CD4-positive, alpha-beta T cell treated with Interleukin-6 for 4 hours (primary cell): ENCODE data around the gene DDX17.
A peak's percentile ranks its signal among the peaks of the same experiment; 100 is the strongest.
"Not testable (repeated sequence)": the region's sequence is repeated elsewhere in the genome, so short reads cannot be mapped to it uniquely, and the experiment has no call there.

ENCODE experiments used
- DNase-seq: peaks from one replicate; pipeline ENCODE4 v3.0.0-alpha.2; 2020; ENCODE audit warnings: mixed read lengths

DDX17 gene

DNA sequence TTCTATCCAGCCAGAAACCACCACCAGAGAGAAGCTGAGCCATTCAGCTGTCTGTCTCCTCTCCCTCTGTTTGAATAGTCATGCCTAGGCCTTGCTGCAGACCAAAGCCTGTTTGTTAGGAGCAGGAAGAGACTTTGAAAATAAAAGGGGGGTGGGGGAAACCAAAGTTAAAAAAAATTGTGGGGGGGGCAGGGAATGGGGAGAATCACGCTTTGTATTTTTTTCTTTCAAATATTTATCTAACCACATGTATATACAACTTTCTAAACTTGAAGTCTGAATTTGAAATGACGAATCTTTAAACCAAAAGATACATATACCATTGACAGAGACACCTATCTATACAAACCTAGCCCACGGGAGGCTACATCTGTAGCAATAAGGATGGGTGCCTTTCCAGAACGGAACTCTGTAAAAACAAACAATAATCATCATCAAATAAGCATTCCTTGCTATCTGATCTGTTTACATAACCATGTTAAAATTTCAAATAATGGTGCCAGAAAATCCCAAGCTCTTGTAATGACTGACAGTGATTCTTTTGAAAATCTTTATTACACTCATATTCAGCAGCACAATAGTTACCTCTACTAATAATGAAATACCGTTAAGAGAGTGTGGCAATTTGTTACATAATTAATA is 14.3 kb downstream of the DDX17 start:
- no peak for DNase-seq

GRCh38 chr22:38490915-38491314 is 15.2 kb downstream of the DDX17 start:
- no peak for DNase-seq

DNA sequence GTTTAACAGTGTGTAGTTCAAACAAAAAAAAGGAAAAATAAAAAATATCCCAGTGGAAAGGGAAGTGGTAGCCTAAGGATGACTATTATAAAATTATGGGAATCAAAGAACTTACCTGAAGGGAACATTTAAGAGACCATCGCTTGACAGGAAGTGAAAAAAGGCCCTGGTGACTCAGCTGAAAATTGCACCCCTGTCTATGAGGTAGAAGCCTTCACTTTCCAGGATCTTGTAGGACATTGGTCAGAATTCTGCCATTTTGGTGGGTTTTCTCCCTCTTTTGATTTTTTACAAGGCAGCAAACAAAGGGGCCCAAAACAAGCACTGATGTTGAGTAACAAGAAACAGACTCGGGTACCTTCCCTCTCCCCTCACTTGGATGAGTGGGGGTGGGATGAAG is 15.6 kb downstream of the DDX17 start:
- DNase-seq: no peak

- no peak for DNase-seq
Measured at GRCh38 chr22:38489561-38490145, 16.5 kb downstream of the DDX17 start.

DNA sequence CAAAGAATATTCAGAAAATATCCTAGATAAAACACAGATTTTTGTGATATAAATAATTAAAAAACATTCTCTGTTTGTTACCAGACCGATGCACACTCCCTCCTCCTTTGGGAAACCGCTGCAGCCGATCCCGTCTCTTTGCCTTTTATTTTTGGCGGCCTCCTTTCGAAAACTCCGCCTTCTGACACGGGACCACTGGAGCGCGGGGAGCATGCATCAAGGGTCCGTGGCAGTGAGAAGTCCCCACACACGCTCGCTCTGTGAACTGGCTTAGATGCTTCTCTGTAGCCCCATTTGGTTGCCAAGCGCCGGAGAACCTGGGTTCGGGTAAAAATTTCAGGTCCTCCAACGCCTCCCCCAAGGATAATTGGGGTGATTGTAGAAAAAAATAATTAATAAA is 17.0 kb downstream of the DDX17 start:
- DNase-seq: no peak

DNA sequence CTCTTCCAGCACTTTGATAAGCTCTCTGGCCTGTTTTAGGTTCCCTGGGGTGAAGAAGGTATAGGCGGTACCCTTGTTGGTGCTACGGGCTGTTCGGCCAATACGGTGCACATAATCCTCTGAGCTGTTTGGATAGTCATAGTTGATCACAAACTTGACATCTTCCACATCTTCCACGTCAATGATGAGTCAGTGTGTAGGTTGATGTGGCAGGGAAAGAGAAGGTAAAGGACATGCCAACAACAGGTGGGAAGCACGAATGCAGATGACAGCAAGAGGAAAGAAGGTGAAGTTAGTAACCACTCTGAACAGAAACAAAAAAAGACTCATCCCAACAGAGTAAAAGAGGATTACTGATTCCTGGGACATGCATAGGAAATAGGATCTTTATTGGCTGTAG is 18.2 kb downstream of the DDX17 start:
- DNase-seq: no peak

- no peak for DNase-seq
Measured at GRCh38 chr22:38485783-38486182, 20.3 kb downstream of the DDX17 start.

- DNase-seq: no peak
Measured at GRCh38 chr22:38484244-38484643, 21.9 kb downstream of the DDX17 start.

- no peak for DNase-seq
Measured at GRCh38 chr22:38482662-38483308, 23.3 kb downstream of the DDX17 start.

GRCh38 chr22:38481871-38482332 is 24.2 kb downstream of the DDX17 start:
- DNase-seq: no peak

DNA sequence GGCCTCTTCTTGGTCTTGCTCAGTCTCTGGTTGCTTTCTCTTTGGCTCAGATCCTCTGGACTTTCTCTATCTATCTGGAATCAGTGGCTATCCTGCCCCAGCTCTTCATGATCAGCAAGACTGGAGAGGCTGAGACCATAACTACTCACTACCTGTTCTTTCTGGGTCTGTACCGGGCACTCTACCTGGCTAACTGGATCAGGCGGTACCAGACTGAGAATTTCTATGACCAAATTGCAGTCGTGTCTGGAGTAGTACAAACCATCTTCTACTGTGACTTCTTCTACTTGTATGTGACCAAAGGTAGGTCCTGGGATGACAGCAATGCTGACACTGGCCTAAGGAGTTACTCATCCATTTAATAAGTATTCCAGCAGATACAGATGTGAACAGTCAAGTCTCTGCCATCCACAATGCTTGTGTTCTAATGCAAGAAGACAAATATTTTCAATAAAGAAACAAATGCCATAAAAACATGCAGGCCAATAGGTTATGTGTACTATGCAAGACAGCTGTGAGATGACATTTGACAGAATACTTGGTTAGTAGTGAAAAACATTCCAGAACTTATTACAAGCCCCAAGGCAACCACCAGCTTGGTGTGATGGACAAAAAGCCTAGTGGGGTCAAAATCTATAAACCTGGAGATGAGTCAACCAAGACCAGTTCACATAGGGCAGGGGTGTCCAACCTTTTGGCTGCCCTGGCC is 24.8 kb downstream of the DDX17 start:
- DNase-seq: no peak

- DNase-seq: no peak
Measured at GRCh38 chr22:38479096-38479837, 26.8 kb downstream of the DDX17 start.

- DNase-seq: no peak
Measured at GRCh38 chr22:38477585-38477984, 28.5 kb downstream of the DDX17 start.

DNA sequence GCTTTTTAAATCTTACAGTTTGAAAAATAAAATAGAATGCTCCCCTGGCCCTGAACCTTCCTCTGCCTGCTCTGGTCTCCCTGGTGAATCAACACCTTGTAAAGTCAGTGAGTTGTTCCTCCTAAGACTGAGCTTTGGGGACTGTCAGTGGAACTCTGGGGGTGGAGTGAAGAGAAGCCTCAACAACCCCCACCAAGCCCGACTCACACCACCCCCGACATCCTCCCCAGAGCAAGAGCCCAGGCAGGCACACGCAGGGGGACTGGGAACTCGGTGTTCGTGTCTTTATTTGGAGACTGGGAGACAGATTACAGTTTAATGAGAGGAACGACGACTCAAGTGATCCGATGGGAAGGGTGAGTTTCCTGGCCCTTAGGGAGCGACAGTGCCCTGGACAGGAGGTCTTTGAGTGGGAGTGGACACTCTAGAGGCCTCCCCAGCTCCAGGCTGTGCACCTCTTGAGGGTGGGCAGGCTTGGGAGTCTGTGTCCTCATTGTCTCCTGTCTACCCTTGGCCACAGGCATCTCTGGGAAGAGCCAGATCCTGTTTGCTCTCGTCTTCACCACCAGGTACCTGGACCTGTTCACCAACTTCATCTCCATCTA is 32.0 kb downstream of the DDX17 start:
- no peak for DNase-seq

DNA sequence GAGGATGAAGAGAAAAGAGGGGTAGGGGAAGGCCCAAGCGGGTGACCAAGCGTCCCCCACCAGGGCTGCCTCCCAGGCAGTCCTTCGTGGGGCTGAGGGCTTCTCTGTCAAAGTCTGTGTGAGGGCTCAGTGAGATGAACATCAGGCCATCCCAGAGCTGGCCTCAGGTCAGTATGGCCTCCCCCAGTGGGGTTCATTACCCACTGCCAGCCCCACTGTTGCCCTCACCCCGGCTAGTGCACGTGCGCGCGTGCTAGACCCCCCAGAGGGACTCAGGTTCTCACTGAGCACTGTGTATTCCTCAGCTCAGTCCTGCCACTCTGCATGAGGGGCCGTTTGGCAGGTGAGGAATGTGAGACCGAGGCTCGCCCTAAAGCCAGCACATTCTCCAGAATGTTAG is 34.9 kb downstream of the DDX17 start:
- no peak for DNase-seq

DNA sequence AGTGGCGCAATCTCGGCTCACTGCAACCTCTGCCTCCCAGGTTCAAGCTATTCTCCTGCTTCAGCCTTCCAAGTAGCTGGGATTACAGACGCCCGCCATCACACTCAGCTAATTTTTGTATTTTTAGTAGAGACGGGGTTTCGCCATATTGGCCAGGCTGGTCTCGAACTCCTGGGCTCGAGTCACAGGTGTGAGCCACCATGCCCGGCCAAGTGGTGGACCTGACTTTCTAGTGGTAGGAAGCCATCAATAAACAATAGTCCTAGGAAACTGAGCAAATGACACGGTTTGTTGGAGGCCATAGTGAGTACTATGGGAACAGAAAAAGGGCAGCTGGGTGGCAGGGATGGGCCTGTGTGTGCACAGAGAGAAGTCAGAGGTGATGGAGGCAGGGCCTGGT is 35.9 kb downstream of the DDX17 start:
- not testable (repeated sequence) for DNase-seq

DNA sequence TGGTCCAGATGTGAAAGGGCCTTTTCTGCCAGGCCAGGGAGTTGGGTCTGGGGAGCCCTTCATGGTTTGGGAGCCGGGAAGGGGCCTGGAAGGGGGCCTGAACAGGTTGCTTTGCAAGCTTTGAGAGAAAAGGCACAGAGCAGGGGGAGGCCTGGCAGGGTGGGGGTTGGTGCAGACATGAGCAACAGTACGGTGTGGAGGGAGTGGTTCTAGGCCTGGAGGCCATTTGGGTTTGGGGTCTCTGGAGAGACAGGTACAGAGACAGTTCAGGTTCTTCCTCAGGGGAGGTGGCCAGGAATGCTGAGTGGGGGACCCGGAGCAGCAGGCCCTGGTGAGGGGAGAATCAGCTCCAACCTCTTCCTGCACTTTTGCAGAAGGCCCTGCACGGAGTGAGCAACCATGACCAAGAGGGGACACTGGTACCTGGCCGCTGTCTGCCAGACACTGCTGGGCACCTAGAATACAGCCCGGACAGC is 36.8 kb downstream of the DDX17 start:
- DNase-seq: no peak

- no peak for DNase-seq
Measured at GRCh38 chr22:38468443-38469305, 37.4 kb downstream of the DDX17 start.

- DNase-seq: peak; percentile 59
Measured at GRCh38 chr22:38467904-38468442, 38.1 kb downstream of the DDX17 start, which contains the start of gene KDELR3. KDELR3 (plus strand) TSS chr22:38468096; CDS start chr22:38468234, 138 bp downstream.

- DNase-seq: no peak
Measured at GRCh38 chr22:38467438-38467903, 38.6 kb downstream of the DDX17 start.
